K562 (cell line): ENCODE data around the gene GALNS. TPM values are rescaled to one million over a fixed set of nuclear protein-coding genes. Genes with fewer than 3 reads are reported as not detected.

ENCODE experiments used
- EHMT2 ChIP-seq: fragments of 450-650 bp; IDR thresholded peaks from 2 replicates; pipeline ENCODE4 v1.6.1; 2018; ENCODE audit warnings: antibody characterized with exemption
- HNRNPH1 ChIP-seq: fragments of 200-400 bp; formaldehyde crosslinking; optimal IDR thresholded peaks from 2 replicates; pipeline ENCODE3; 2017; ENCODE audit warnings: low read depth, mild to moderate bottlenecking, low read length, moderate library complexity
- ILF3 ChIP-seq: fragments of 450-650 bp; IDR thresholded peaks from 2 replicates; pipeline ENCODE4 v1.6.1; 2018; ENCODE audit warnings: antibody characterized with exemption, mild to moderate bottlenecking, moderate library complexity, borderline replicate concordance
- JUNB ChIP-seq: fragments of 450-650 bp; formaldehyde crosslinking; conservative IDR thresholded peaks from 2 replicates; pipeline ENCODE4 v1.4.0; 2020; ENCODE audit warnings: mild to moderate bottlenecking
- MECOM ChIP-seq: fragments of 250-450 bp; sonication (Bioruptor Pico); IDR thresholded peaks from 2 replicates; pipeline ENCODE4 v1.8.0; 2022; ENCODE audit warnings: inconsistent platforms
- PHF21A ChIP-seq: fragments of 450-650 bp; IDR thresholded peaks from 2 replicates; pipeline ENCODE4 v1.6.1; 2017; ENCODE audit warnings: low read depth, borderline replicate concordance
- PRMT5 ChIP-seq: sonication (generic); formaldehyde crosslinking; IDR thresholded peaks from 2 replicates; pipeline ENCODE4 v1.5.0; 2020; ENCODE audit warnings: missing genetic modification reagents
- RBM15 ChIP-seq: fragments of 200-400 bp; formaldehyde crosslinking; IDR thresholded peaks from 2 replicates; pipeline ENCODE4 v1.6.1; 2018; ENCODE audit warnings: mild to moderate bottlenecking, low read length, moderate library complexity; ENCODE audit not compliant: insufficient read depth
- SP1 ChIP-seq: sonication (generic); formaldehyde crosslinking; IDR thresholded peaks from 2 replicates; pipeline ENCODE4 v1.8.1; 2022; ENCODE audit warnings: mild to moderate bottlenecking, missing genetic modification reagents
- TFAM ChIP-seq: fragments of 250-450 bp; sonication (Bioruptor Pico); conservative IDR thresholded peaks from 2 replicates; pipeline ENCODE4 v1.5.0; 2021; ENCODE audit warnings: mild to moderate bottlenecking, moderate library complexity
- ZNF133 ChIP-seq: fragments of 250-450 bp; sonication (Bioruptor Pico); IDR thresholded peaks from 2 replicates; pipeline ENCODE4 v1.4.0; 2020; ENCODE audit warnings: mild to moderate bottlenecking
- ZSCAN32 ChIP-seq: fragments of 450-650 bp; formaldehyde crosslinking; IDR thresholded peaks from 2 replicates; pipeline ENCODE4 v1.4.0; 2020; ENCODE audit warnings: mild to moderate bottlenecking, moderate library complexity
- polyA plus RNA-seq, 8 experiments: library from polyadenylated mRNA; depleted of rRNA in 4 of 8; stranded (reverse) in 5 of 8; unstranded in 3 of 8; fragments of >200 nt; fragmentation: Nextera tagmentation in 2 of 8; fragmentation: Illumina TruSeq in 1 of 8; extraction: Ambion mirVana in 2 of 8; extraction: Trizol in 1 of 8; gene quantifications; 2 replicates each; pipeline versions ENCODE4 v1.2.1 to v1.2.3, GENCODE V29; 2011 to 2014; ENCODE audit warnings: inconsistent platforms in 1 of 8, missing spikeins in 1 of 8
- total RNA-seq, 7 experiments: library from RNA; depleted of rRNA in 6 of 7; stranded (reverse); fragments of >200 nt in 6 of 7; fragmentation: Illumina TruSeq in 2 of 7; extraction: Trizol in 2 of 7; gene quantifications; 2 replicates each; pipeline versions ENCODE4 v1.2.1 to v1.2.3, GENCODE V29; 2011 to 2021; ENCODE audit warnings: low replicate concordance in 1 of 7
- TF ChIP-seq, protein P1 (sequence below): fragments of 200-800 bp; sonication (Bioruptor generic); IDR thresholded peaks from 2 replicates; pipeline ENCODE4 v1.6.1; 2017; ENCODE audit warnings: missing genetic modification characterization, missing compliant biosample characterization
- TF ChIP-seq, protein P2 (sequence below): fragments of 250-450 bp; sonication (Bioruptor Pico); IDR thresholded peaks from 2 replicates; pipeline ENCODE4 v1.4.0; 2020
- TF ChIP-seq, protein P3 (sequence below): fragments of 450-650 bp; IDR thresholded peaks from 2 replicates; pipeline ENCODE4 v1.6.1; 2016
- TF ChIP-seq, protein P4 (sequence below): sonication (generic); formaldehyde crosslinking; IDR thresholded peaks from 2 replicates; pipeline ENCODE4 v1.5.0; 2020; ENCODE audit warnings: missing genetic modification reagents

The GALNS gene
- total and polyA plus RNA-seq, 9 of the 15 experiments (the other 6 are each of a cell fraction or from before 2014, with no cell fraction given), result 0.38 to 13.2 (median 4.3) TPM

DNA sequence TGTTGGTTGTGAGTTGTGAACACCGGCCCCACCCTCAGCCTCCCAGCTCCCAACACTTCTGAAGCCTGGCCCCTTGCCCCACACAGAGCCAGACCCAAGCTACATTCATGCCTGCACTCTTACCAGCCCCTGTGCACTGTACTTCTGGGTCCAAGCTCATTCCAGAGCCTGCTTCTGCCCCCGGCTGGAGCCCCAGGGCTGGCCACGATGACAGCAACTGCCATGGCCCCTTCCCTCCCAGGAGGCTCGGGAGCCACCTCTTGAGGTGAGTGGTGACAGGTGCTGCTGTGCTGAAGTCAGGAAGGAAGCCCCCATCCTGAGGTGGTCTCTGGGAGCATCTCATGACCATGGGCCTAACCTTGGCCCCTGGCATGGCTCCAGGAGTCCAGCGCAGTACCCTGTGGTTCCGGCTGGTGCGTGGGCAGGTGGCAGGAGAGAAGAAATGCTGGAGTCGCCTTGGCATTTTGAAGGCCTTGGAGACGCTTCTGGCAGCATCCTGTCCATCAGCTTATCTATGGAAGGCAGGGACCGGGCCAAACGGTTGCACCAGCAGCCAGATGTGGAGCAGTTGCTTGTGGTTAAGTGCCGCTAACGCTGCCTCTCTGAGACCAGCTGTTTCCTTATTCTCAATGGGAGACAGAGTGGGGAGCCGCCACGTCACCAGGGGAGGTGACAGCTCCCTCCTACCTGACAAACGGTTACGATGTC is 57.0 kb downstream of the GALNS start (continued):
- TF ChIP-seq, protein P1, sequence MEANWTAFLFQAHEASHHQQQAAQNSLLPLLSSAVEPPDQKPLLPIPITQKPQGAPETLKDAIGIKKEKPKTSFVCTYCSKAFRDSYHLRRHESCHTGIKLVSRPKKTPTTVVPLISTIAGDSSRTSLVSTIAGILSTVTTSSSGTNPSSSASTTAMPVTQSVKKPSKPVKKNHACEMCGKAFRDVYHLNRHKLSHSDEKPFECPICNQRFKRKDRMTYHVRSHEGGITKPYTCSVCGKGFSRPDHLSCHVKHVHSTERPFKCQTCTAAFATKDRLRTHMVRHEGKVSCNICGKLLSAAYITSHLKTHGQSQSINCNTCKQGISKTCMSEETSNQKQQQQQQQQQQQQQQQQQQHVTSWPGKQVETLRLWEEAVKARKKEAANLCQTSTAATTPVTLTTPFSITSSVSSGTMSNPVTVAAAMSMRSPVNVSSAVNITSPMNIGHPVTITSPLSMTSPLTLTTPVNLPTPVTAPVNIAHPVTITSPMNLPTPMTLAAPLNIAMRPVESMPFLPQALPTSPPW, result peak; percentile 69
- no peak for TF ChIP-seq HNRNPH1
- no peak for TF ChIP-seq ZSCAN32 (CRISPR knock-in tag)
- TF ChIP-seq JUNB (CRISPR knock-in tag), result no peak
- TF ChIP-seq MECOM (CRISPR knock-in tag), result no peak; the same call in 1 of the 2 replicates
- no peak for TF ChIP-seq RBM15
- no peak for TF ChIP-seq ZNF133 (CRISPR knock-in tag)
- TF ChIP-seq EHMT2, result no peak
- TF ChIP-seq, protein P2, sequence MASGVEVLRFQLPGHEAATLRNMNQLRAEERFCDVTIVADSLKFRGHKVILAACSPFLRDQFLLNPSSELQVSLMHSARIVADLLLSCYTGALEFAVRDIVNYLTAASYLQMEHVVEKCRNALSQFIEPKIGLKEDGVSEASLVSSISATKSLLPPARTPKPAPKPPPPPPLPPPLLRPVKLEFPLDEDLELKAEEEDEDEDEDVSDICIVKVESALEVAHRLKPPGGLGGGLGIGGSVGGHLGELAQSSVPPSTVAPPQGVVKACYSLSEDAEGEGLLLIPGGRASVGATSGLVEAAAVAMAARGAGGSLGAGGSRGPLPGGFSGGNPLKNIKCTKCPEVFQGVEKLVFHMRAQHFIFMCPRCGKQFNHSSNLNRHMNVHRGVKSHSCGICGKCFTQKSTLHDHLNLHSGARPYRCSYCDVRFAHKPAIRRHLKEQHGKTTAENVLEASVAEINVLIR, result no peak; the same call in 1 of the 2 replicates
- no peak for TF ChIP-seq TFAM
- TF ChIP-seq ILF3, result no peak
- TF ChIP-seq SP1 (CRISPR knock-in tag), result peak; percentile 76; the same call in 1 of the 2 replicates
- no peak for TF ChIP-seq PRMT5 (CRISPR knock-in tag)
- TF ChIP-seq, protein P3, sequence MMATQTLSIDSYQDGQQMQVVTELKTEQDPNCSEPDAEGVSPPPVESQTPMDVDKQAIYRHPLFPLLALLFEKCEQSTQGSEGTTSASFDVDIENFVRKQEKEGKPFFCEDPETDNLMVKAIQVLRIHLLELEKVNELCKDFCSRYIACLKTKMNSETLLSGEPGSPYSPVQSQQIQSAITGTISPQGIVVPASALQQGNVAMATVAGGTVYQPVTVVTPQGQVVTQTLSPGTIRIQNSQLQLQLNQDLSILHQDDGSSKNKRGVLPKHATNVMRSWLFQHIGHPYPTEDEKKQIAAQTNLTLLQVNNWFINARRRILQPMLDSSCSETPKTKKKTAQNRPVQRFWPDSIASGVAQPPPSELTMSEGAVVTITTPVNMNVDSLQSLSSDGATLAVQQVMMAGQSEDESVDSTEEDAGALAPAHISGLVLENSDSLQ, result peak; percentile 91
- no peak for TF ChIP-seq PHF21A
- TF ChIP-seq, protein P4, sequence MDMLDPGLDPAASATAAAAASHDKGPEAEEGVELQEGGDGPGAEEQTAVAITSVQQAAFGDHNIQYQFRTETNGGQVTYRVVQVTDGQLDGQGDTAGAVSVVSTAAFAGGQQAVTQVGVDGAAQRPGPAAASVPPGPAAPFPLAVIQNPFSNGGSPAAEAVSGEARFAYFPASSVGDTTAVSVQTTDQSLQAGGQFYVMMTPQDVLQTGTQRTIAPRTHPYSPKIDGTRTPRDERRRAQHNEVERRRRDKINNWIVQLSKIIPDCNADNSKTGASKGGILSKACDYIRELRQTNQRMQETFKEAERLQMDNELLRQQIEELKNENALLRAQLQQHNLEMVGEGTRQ, result no peak
